ENCODE data around the gene PRDM7. TPM values are rescaled to one million over a fixed set of nuclear protein-coding genes. Genes with fewer than 3 reads are reported as not detected.
"Not testable (repeated sequence)": the region's sequence is repeated elsewhere in the genome, so short reads cannot be mapped to it uniquely, and the experiment has no call there.

The PRDM7 gene
- polyA plus RNA-seq, 1 donor: not detected

- Histone ChIP-seq H3K4me3 (ENCODE audit: low read length) (no peak overlapping the region), H3K27me3 (ENCODE audit: control insufficient read depth, insufficient read depth, low read length) (peaks cover 12% of the 10 kb centered on the region), H3K36me3 (ENCODE audit: control insufficient read depth, insufficient read depth, low read length) (no peaks in the 10 kb centered on the region), H3K9me3 (ENCODE audit: control insufficient read depth, low read depth, low read length) (peaks cover 4% of the 10 kb centered on the region), H3K27ac (ENCODE audit: low read length) (no peak overlapping the region), H3K4me1 (ENCODE audit: control insufficient read depth, insufficient read depth, low read length) (no peaks in the 10 kb centered on the region)
- 83% methylated on average over 1 of the region's 5 CpGs for WGBS (ENCODE audit: insufficient coverage, low lambda C conversion rate)
- DNase-seq: no peak
These were observed 4.6 kb downstream of the PRDM7 start for GRCh38 chr16:90072442-90073105.

- no peaks in the 10 kb centered on the region for H3K27me3 ChIP-seq (ENCODE audit: control insufficient read depth, insufficient read depth, low read length)
- no peak for DNase-seq
- H3K4me1 ChIP-seq (ENCODE audit: control insufficient read depth, insufficient read depth, low read length): no peaks in the 10 kb centered on the region
- H3K4me3 ChIP-seq (ENCODE audit: low read length): no peak overlapping the region
- H3K9me3 ChIP-seq (ENCODE audit: control insufficient read depth, low read depth, low read length): no peaks in the 10 kb centered on the region
- H3K27ac ChIP-seq (ENCODE audit: low read length): no peak overlapping the region
- no CpG with 5 or more reads among the region's 2 CpGs for WGBS (ENCODE audit: insufficient coverage, low lambda C conversion rate)
- H3K36me3 ChIP-seq (ENCODE audit: control insufficient read depth, insufficient read depth, low read length): no peaks in the 10 kb centered on the region
These were observed 6.7 kb downstream of the PRDM7 start for GRCh38 chr16:90070440-90070839.

GRCh38 chr16:90061437-90061836 is 15.7 kb downstream of the PRDM7 start:
- peaks cover 4% of the 10 kb centered on the region for H3K27me3 ChIP-seq (ENCODE audit: control insufficient read depth, insufficient read depth, low read length)
- no peaks in the 10 kb centered on the region for H3K9me3 ChIP-seq (ENCODE audit: control insufficient read depth, low read depth, low read length)
- H3K36me3 ChIP-seq (ENCODE audit: control insufficient read depth, insufficient read depth, low read length): no peaks in the 10 kb centered on the region
- peaks cover 5% of the 10 kb centered on the region for H3K4me1 ChIP-seq (ENCODE audit: control insufficient read depth, insufficient read depth, low read length)
- no peak overlapping the region for H3K27ac ChIP-seq (ENCODE audit: low read length)
- no peak overlapping the region for H3K4me3 ChIP-seq (ENCODE audit: low read length)
- WGBS (ENCODE audit: insufficient coverage, low lambda C conversion rate): no CpG with 5 or more reads among the region's 3 CpGs
- no peak for DNase-seq

- no CpG with 5 or more reads among the region's 8 CpGs for WGBS (ENCODE audit: insufficient coverage, low lambda C conversion rate)
- peak; percentile 50 to 75 for DNase-seq
- H3K4me1 ChIP-seq (ENCODE audit: control insufficient read depth, insufficient read depth, low read length): peaks cover 10% of the 10 kb centered on the region
- H3K4me3 ChIP-seq (ENCODE audit: low read length): no peak overlapping the region
- H3K9me3 ChIP-seq (ENCODE audit: control insufficient read depth, low read depth, low read length): peaks cover 10% of the 10 kb centered on the region
- H3K36me3 ChIP-seq (ENCODE audit: control insufficient read depth, insufficient read depth, low read length): no peaks in the 10 kb centered on the region
- peaks cover 4% of the 10 kb centered on the region for H3K27me3 ChIP-seq (ENCODE audit: control insufficient read depth, insufficient read depth, low read length)
- no peak overlapping the region for H3K27ac ChIP-seq (ENCODE audit: low read length)
These were observed 19.4 kb downstream of the PRDM7 start for GRCh38 chr16:90057738-90058173.

- H3K4me1 ChIP-seq (ENCODE audit: control insufficient read depth, insufficient read depth, low read length): peaks cover 10% of the 10 kb centered on the region
- H3K27me3 ChIP-seq (ENCODE audit: control insufficient read depth, insufficient read depth, low read length); H3K27ac ChIP-seq (ENCODE audit: low read length); H3K36me3 ChIP-seq (ENCODE audit: control insufficient read depth, insufficient read depth, low read length); H3K4me3 ChIP-seq (ENCODE audit: low read length); DNase-seq; H3K9me3 ChIP-seq (ENCODE audit: control insufficient read depth, low read depth, low read length): not testable (repeated sequence)
- 100% methylated on average over 1 of the region's 15 CpGs for WGBS (ENCODE audit: insufficient coverage, low lambda C conversion rate)
These were observed 20.6 kb downstream of the PRDM7 start for GRCh38 chr16:90056521-90056920.

- peak; percentile 37 to 76 for DNase-seq
- Histone ChIP-seq H3K9me3 (ENCODE audit: control insufficient read depth, low read depth, low read length) (peaks cover 10% of the 10 kb centered on the region), H3K36me3 (ENCODE audit: control insufficient read depth, insufficient read depth, low read length) (no peaks in the 10 kb centered on the region), H3K4me1 (ENCODE audit: control insufficient read depth, insufficient read depth, low read length) (peaks cover 10% of the 10 kb centered on the region), H3K4me3 (ENCODE audit: low read length) (no peak overlapping the region), H3K27me3 (ENCODE audit: control insufficient read depth, insufficient read depth, low read length) (no peaks in the 10 kb centered on the region), H3K27ac (ENCODE audit: low read length) (peak overlapping the region; percentile 39)
- WGBS (ENCODE audit: insufficient coverage, low lambda C conversion rate): 20% methylated on average over 1 of the region's 4 CpGs
These were observed 21.8 kb downstream of the PRDM7 start for GRCh38 chr16:90055371-90055770.

- no peaks in the 10 kb centered on the region for H3K36me3 ChIP-seq (ENCODE audit: control insufficient read depth, insufficient read depth, low read length)
- DNase-seq: no peak
- H3K27me3 ChIP-seq (ENCODE audit: control insufficient read depth, insufficient read depth, low read length): no peaks in the 10 kb centered on the region
- peaks cover 10% of the 10 kb centered on the region for H3K9me3 ChIP-seq (ENCODE audit: control insufficient read depth, low read depth, low read length)
- H3K4me3 ChIP-seq (ENCODE audit: low read length): no peak overlapping the region
- H3K27ac ChIP-seq (ENCODE audit: low read length): no peak overlapping the region
- peaks cover 10% of the 10 kb centered on the region for H3K4me1 ChIP-seq (ENCODE audit: control insufficient read depth, insufficient read depth, low read length)
- no CpG with 5 or more reads among the region's 4 CpGs for WGBS (ENCODE audit: insufficient coverage, low lambda C conversion rate)
These were observed 22.6 kb downstream of the PRDM7 start for GRCh38 chr16:90054554-90054953.

GRCh38 chr16:90053902-90054500 is 23.1 kb downstream of the PRDM7 start:
- WGBS (ENCODE audit: insufficient coverage, low lambda C conversion rate): no CpG with 5 or more reads among the region's 1 CpG
- H3K4me1 ChIP-seq (ENCODE audit: control insufficient read depth, insufficient read depth, low read length): peaks cover 10% of the 10 kb centered on the region
- peaks cover 10% of the 10 kb centered on the region for H3K9me3 ChIP-seq (ENCODE audit: control insufficient read depth, low read depth, low read length)
- no peak overlapping the region for H3K4me3 ChIP-seq (ENCODE audit: low read length)
- DNase-seq: no peak
- H3K36me3 ChIP-seq (ENCODE audit: control insufficient read depth, insufficient read depth, low read length): no peaks in the 10 kb centered on the region
- no peak overlapping the region for H3K27ac ChIP-seq (ENCODE audit: low read length)
- H3K27me3 ChIP-seq (ENCODE audit: control insufficient read depth, insufficient read depth, low read length): no peaks in the 10 kb centered on the region

- Histone ChIP-seq H3K4me1 (ENCODE audit: control insufficient read depth, insufficient read depth, low read length) (peaks cover 17% of the 10 kb centered on the region), H3K4me3 (ENCODE audit: low read length) (no peak overlapping the region), H3K27ac (ENCODE audit: low read length) (no peak overlapping the region), H3K9me3 (ENCODE audit: control insufficient read depth, low read depth, low read length) (peaks cover 10% of the 10 kb centered on the region), H3K36me3 (ENCODE audit: control insufficient read depth, insufficient read depth, low read length) (no peaks in the 10 kb centered on the region), H3K27me3 (ENCODE audit: control insufficient read depth, insufficient read depth, low read length) (peaks cover 3% of the 10 kb centered on the region)
- no CpG with 5 or more reads among the region's 10 CpGs for WGBS (ENCODE audit: insufficient coverage, low lambda C conversion rate)
- no peak for DNase-seq
These were observed 26.2 kb downstream of the PRDM7 start for GRCh38 chr16:90050969-90051368.

GRCh38 chr16:90048737-90049330 is 28.3 kb downstream of the PRDM7 start:
- DNase-seq: no peak
- Histone ChIP-seq H3K4me1 (ENCODE audit: control insufficient read depth, insufficient read depth, low read length) (peaks cover 12% of the 10 kb centered on the region), H3K27ac (ENCODE audit: low read length) (no peak overlapping the region), H3K36me3 (ENCODE audit: control insufficient read depth, insufficient read depth, low read length) (peaks cover 7% of the 10 kb centered on the region), H3K4me3 (ENCODE audit: low read length) (no peak overlapping the region), H3K9me3 (ENCODE audit: control insufficient read depth, low read depth, low read length) (no peaks in the 10 kb centered on the region), H3K27me3 (ENCODE audit: control insufficient read depth, insufficient read depth, low read length) (peaks cover 3% of the 10 kb centered on the region)
- WGBS (ENCODE audit: insufficient coverage, low lambda C conversion rate): no CpG with 5 or more reads among the region's 19 CpGs

All from large intestine (tissue), 3 donors.